GM12892 (cell line): ENCODE data around the gene PER3. TPM values are rescaled to one million over a fixed set of nuclear protein-coding genes. Genes with fewer than 3 reads are reported as not detected.

Experiments
- DNase-seq: peaks from one replicate; pipeline ENCODE4 v3.0.0; 2011; ENCODE audit not compliant: insufficient read length
- FAIRE-seq: peaks from 2 replicates; lab custom pipeline; 2011; peaks lifted over from hg19 to GRCh38; lab: Jason Lieb, UNC
- POLR2A ChIP-seq: IDR thresholded peaks from 2 replicates; pipeline ENCODE4 v1.6.1; 2011; ENCODE audit warnings: low read depth, low read length, control low read depth
- POLR2AphosphoS5 ChIP-seq: IDR thresholded peaks from 2 replicates; pipeline ENCODE4 v1.6.1; 2011; ENCODE audit warnings: low read depth, low read length, control low read depth
- TAF1 ChIP-seq: IDR thresholded peaks from 2 replicates; pipeline ENCODE4 v1.6.1; 2011; ENCODE audit warnings: low read depth, mild to moderate bottlenecking, control low read depth, low read length, borderline replicate concordance
- polyA plus RNA-seq: library from polyadenylated mRNA; unstranded; fragments of >200 nt; gene quantifications from one replicate; pipeline ENCODE4 v1.2.1, GENCODE V29; 2012; ENCODE audit warnings: missing spikeins, inconsistent platforms; ENCODE audit not compliant: missing spikeins

PER3 gene
- polyA plus RNA-seq, result 0.93 TPM

GRCh38 chr1:7783826-7784491 is at the start of gene PER3:
TSS of gene PER3 (plus strand) at chr1:7784291. CDS start at chr1:7784878, 587 bp downstream.
- FAIRE-seq (peak; percentile 88), DNase-seq (peak; percentile 89)
- TF ChIP-seq TAF1 (no peak), POLR2A (no peak), POLR2AphosphoS5 (no peak)

GRCh38 chr1:7738044-7738443 is 46.0 kb upstream of the PER3 start:
- TF ChIP-seq POLR2A, result no peak
- no peak for TF ChIP-seq POLR2AphosphoS5
- no peak for TF ChIP-seq TAF1
- DNase-seq (no peak), FAIRE-seq (no peak)

GRCh38 chr1:7743346-7743745 is 40.7 kb upstream of the PER3 start:
- FAIRE-seq (no peak), DNase-seq (no peak)
- no peak for TF ChIP-seq TAF1
- no peak for TF ChIP-seq POLR2A
- no peak for TF ChIP-seq POLR2AphosphoS5

GRCh38 chr1:7744882-7745281 is 39.2 kb upstream of the PER3 start:
- TF ChIP-seq POLR2A (no peak), TAF1 (no peak), POLR2AphosphoS5 (no peak)
- DNase-seq (no peak), FAIRE-seq (no peak)

- DNase-seq, result no peak
- TF ChIP-seq TAF1 (no peak), POLR2A (no peak), POLR2AphosphoS5 (no peak)
- FAIRE-seq, result no peak
Observed at GRCh38 chr1:7745783-7746182, 38.3 kb upstream of the PER3 start.

GRCh38 chr1:7747605-7748004 is 36.5 kb upstream of the PER3 start:
- no peak for FAIRE-seq
- TF ChIP-seq TAF1 (no peak), POLR2AphosphoS5 (no peak), POLR2A (no peak)

GRCh38 chr1:7749126-7749525 is 35.0 kb upstream of the PER3 start:
- TF ChIP-seq POLR2A (no peak), POLR2AphosphoS5 (no peak), TAF1 (no peak)
- FAIRE-seq, result no peak
- no peak for DNase-seq

More at GRCh38 chr1:7747605-7748004, 36.5 kb upstream of the PER3 start:
- DNase-seq, result no peak

GRCh38 chr1:7751174-7751573 is 32.9 kb upstream of the PER3 start:
- no peak for TF ChIP-seq POLR2A
- no peak for TF ChIP-seq POLR2AphosphoS5
- TF ChIP-seq TAF1, result no peak
- DNase-seq (no peak), FAIRE-seq (no peak)

- peak; percentile 77 for FAIRE-seq
- no peak for TF ChIP-seq POLR2A
- no peak for DNase-seq
Observed at GRCh38 chr1:7752512-7753417, 31.3 kb upstream of the PER3 start.

GRCh38 chr1:7753641-7754040 is 30.4 kb upstream of the PER3 start:
- DNase-seq, result no peak
- TF ChIP-seq POLR2AphosphoS5, result no peak
- TF ChIP-seq TAF1, result no peak
- no peak for TF ChIP-seq POLR2A
- no peak for FAIRE-seq

- FAIRE-seq (peak; percentile 70), DNase-seq (no peak)
- TF ChIP-seq TAF1 (no peak), POLR2A (no peak), POLR2AphosphoS5 (no peak)
Observed at GRCh38 chr1:7754234-7754633, 29.9 kb upstream of the PER3 start.

- FAIRE-seq, result no peak
- no peak for DNase-seq
- no peak for TF ChIP-seq POLR2AphosphoS5
- no peak for TF ChIP-seq TAF1
- no peak for TF ChIP-seq POLR2A
Observed at GRCh38 chr1:7755448-7755847, 28.6 kb upstream of the PER3 start.
